Activated T-helper 1 cell treated with anti-CD3 and anti-CD28 coated beads, Interleukin-12 subunit alpha, Interleukin-12 subunit beta, Interleukin-2, Interleukin-4 antibody, amounts not matched to agents 30 ng/mL and 10 ng/mL and 1 ng/mL, durations not matched to agents 14 hours and 24 hours and 36 hours (primary cell): ENCODE data around the gene LYZL2. TPM values are rescaled to one million over a fixed set of nuclear protein-coding genes. Genes with fewer than 3 reads are reported as not detected.
"Not testable (repeated sequence)": the region's sequence is repeated elsewhere in the genome, so short reads cannot be mapped to it uniquely, and the experiment has no call there.

ENCODE experiments used
- DNase-seq: peaks from one replicate; pipeline ENCODE4 v3.0.0; 2021; ENCODE audit warnings: low spot score
- H3K27ac Mint-ChIP-seq: one replicate; pipeline ENCODE4 v1.8.0; 2021; ENCODE audit warnings: mild to moderate bottlenecking, mixed read lengths
- H3K27me3 Mint-ChIP-seq: one replicate; pipeline ENCODE4 v1.8.0; 2022; ENCODE audit warnings: mild to moderate bottlenecking, moderate library complexity, mixed read lengths; ENCODE audit not compliant: insufficient read depth
- H3K36me3 Mint-ChIP-seq: one replicate; pipeline ENCODE4 v1.8.0; 2021; ENCODE audit warnings: low read depth, mixed read lengths
- H3K4me1 Mint-ChIP-seq: one replicate; pipeline ENCODE4 v1.8.0; 2021; ENCODE audit warnings: low read depth, mixed read lengths
- H3K4me3 Mint-ChIP-seq: one replicate; pipeline ENCODE4 v1.8.0; 2021; ENCODE audit warnings: mild to moderate bottlenecking, moderate library complexity, mixed read lengths
- H3K9me3 Mint-ChIP-seq: one replicate; pipeline ENCODE4 v1.8.0; 2021; ENCODE audit warnings: mixed read lengths
- intact Hi-C: fragments of 100-400 bp; cut with micrococcal nuclease; formaldehyde crosslinking; loops from one replicate; pipeline ENCODE4 v1.15.1; 2024
- total RNA-seq: library from RNA; stranded (reverse); gene quantifications from 2 replicates; pipeline ENCODE4 v1.2.3, GENCODE V29; 2022

LYZL2 gene
- not detected in 2 replicates for total RNA-seq

GRCh38 chr10:30629653-30630052 is at the start of gene LYZL2:
TSS of gene LYZL2 (minus strand) at chr10:30629753. CDS start at chr10:30626915, 2,838 bp downstream.
- no peak within 1 kb of the TSS for H3K27ac Mint-ChIP-seq
- H3K4me1 Mint-ChIP-seq: no peaks in the 10 kb centered on the region
- H3K4me3 Mint-ChIP-seq: no peak within 1 kb of the TSS
- H3K9me3 Mint-ChIP-seq: no peaks in the 10 kb centered on the region
- H3K36me3 Mint-ChIP-seq: no peaks in the 10 kb centered on the region
- intact Hi-C loops: no loop called here
- no peak for DNase-seq
- peaks cover 22% of the 10 kb centered on the region for H3K27me3 Mint-ChIP-seq

DNA sequence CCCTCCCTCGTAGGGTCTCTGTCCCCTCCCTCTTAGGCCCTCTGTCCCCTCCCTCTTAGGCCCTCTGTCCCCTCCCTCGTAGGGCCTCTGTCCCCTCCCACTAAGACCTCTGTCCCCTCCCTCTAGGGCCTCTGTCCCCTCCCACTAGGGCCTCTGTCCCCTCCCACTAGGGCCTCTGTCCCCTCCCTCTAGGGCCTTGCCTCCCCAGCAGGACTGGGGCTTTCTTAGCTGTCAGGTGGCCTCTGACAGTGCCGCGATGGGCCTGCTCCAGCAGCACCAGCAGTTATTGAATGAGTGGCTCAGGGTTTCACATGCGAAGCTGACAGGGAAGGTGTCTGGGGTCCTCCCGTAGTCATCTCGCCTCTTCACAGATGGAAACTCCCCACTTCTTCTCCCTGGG is 48.1 kb upstream of the LYZL2 start:
- not testable (repeated sequence) for H3K36me3 Mint-ChIP-seq

GRCh38 chr10:30677146-30677545 is 47.6 kb upstream of the LYZL2 start:
- H3K36me3 Mint-ChIP-seq, H3K27ac Mint-ChIP-seq, DNase-seq, intact Hi-C loops, H3K27me3 Mint-ChIP-seq, H3K4me3 Mint-ChIP-seq: not testable (repeated sequence)
- Mint-ChIP-seq H3K9me3 (peaks cover 17% of the 10 kb centered on the region), H3K4me1 (peaks cover 13% of the 10 kb centered on the region)

More for the DNA sequence above, 48.1 kb upstream of the LYZL2 start:
- H3K27me3 Mint-ChIP-seq, DNase-seq, intact Hi-C loops, H3K27ac Mint-ChIP-seq, H3K4me3 Mint-ChIP-seq: not testable (repeated sequence)
- peaks cover 19% of the 10 kb centered on the region for H3K9me3 Mint-ChIP-seq
- H3K4me1 Mint-ChIP-seq: peaks cover 17% of the 10 kb centered on the region

GRCh38 chr10:30675791-30676718 is 46.5 kb upstream of the LYZL2 start:
- Mint-ChIP-seq H3K9me3 (peaks cover 12% of the 10 kb centered on the region), H3K36me3 (peaks cover 2% of the 10 kb centered on the region), H3K4me3 (no peak overlapping the region), H3K27me3 (peaks cover 8% of the 10 kb centered on the region), H3K27ac (no peak overlapping the region), H3K4me1 (peaks cover 4% of the 10 kb centered on the region)
- intact Hi-C loops: no loop called here
- DNase-seq: no peak

- Mint-ChIP-seq H3K4me3 (no peak overlapping the region), H3K27me3 (peaks cover 11% of the 10 kb centered on the region), H3K4me1 (peaks cover 9% of the 10 kb centered on the region), H3K36me3 (no peaks in the 10 kb centered on the region), H3K9me3 (peaks cover 5% of the 10 kb centered on the region), H3K27ac (no peak overlapping the region)
- intact Hi-C loops: no loop called here
- no peak for DNase-seq
Measured at GRCh38 chr10:30674796-30675195, 45.2 kb upstream of the LYZL2 start.

GRCh38 chr10:30673262-30673661 is 43.7 kb upstream of the LYZL2 start:
- H3K9me3 Mint-ChIP-seq, intact Hi-C loops, DNase-seq, H3K36me3 Mint-ChIP-seq, H3K4me1 Mint-ChIP-seq, H3K27ac Mint-ChIP-seq, H3K4me3 Mint-ChIP-seq: not testable (repeated sequence)
- H3K27me3 Mint-ChIP-seq: peaks cover 13% of the 10 kb centered on the region

DNA sequence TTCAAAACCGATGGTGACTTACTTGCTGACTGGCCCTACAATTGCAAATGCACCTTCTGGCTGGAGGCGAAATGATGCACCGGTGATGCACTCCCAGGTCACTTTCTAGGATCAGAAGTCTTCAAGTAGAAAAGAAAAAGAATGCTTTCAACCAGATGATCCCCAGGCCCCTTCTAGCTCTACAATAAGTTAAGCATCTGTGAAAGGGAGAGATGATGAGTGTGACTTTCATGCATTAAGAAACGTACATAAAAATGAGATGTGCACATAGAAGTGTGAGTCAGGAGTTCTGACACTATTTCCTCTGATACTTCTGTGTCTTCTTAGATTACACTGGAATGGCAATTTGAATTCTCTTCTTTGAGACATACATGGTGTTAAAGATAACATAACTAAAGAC is 42.8 kb upstream of the LYZL2 start:
- DNase-seq, H3K4me1 Mint-ChIP-seq, intact Hi-C loops, H3K4me3 Mint-ChIP-seq, H3K9me3 Mint-ChIP-seq, H3K27ac Mint-ChIP-seq, H3K36me3 Mint-ChIP-seq: not testable (repeated sequence)
- peaks cover 13% of the 10 kb centered on the region for H3K27me3 Mint-ChIP-seq

DNA sequence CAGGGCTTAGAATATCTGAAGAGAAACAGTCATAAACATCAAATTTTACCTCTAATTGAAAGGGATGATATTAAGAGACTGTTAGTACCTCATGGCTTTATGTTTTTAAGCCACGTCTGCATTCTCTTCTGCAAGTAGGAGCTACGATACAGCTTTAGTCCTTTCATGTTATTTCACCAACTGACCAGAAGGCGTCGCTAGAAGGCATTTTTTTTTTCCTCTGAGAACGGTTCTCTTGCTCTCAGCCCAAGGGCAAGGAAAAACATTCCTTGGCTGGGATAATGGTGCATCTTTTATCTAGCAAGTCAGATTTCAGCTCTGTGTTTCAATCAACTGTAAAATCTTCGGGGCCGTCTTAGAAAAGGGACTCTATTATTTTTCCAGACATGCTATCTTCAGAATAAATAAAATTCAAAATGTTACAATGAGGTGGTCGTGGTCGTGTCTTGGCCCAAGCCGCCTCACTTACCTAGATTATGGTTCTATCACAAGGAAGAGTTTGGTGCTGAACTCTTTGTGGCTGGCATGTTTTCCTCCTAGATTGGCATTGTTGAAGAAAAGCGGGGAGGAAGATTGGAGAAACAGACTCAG is 41.6 kb upstream of the LYZL2 start:
- peaks cover 16% of the 10 kb centered on the region for H3K27me3 Mint-ChIP-seq
- DNase-seq: peak; percentile 35
- H3K9me3 Mint-ChIP-seq: no peaks in the 10 kb centered on the region
- peaks cover 9% of the 10 kb centered on the region for H3K4me1 Mint-ChIP-seq
- intact Hi-C loops: loop anchor here (1.0 to 2.0 kb wide), 4 partner anchors 11 to 1137 kb away; no protein-coding TSS in a partner anchor
- H3K27ac Mint-ChIP-seq: no peak overlapping the region
- peak overlapping the region; percentile 43 for H3K4me3 Mint-ChIP-seq
- no peaks in the 10 kb centered on the region for H3K36me3 Mint-ChIP-seq

DNA sequence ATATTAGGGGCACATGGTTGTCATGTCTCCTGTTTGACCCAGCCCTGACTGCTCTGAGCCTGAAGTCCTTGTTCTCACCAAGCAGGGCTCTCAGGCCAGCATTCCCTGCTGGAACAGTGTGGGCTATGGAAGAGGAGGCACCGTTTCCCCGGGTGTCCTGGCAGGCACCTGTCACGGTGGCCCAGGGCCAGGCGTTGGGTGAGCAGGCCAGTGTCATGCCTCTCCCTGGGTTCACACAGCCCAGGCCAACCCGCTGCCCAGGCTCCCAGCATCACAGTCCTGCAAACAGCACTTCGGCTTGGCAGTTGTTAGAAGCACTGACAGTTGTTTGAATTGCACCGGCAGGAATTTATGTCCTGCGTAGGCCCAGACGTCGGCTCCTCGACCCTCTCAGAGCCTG is 38.4 kb upstream of the LYZL2 start:
- H3K36me3 Mint-ChIP-seq, H3K9me3 Mint-ChIP-seq, intact Hi-C loops, H3K4me1 Mint-ChIP-seq, H3K4me3 Mint-ChIP-seq, H3K27ac Mint-ChIP-seq, DNase-seq: not testable (repeated sequence)
- H3K27me3 Mint-ChIP-seq: peaks cover 14% of the 10 kb centered on the region

DNA sequence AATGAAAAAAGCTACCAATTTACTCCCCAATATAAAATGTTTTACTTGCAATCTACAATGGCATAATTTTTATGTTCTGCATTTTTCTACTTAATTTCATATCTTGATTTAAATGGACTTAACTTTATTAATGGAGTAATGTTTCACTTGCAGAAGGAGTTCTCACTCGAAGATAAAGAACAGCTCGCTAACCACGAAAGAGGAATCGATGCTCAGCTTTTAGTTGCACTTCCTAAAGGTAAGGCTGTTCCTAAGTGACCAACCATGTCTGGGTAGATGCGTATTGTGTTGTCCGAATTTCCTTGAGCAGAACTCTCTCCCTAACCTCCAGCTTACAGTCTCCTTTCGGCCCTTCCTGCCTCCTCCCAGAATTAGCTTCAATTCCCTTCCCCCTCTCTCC is 33.9 kb upstream of the LYZL2 start:
- H3K4me3 Mint-ChIP-seq, H3K36me3 Mint-ChIP-seq, H3K4me1 Mint-ChIP-seq, DNase-seq, H3K9me3 Mint-ChIP-seq, H3K27ac Mint-ChIP-seq, intact Hi-C loops: not testable (repeated sequence)
- peaks cover 21% of the 10 kb centered on the region for H3K27me3 Mint-ChIP-seq

DNA sequence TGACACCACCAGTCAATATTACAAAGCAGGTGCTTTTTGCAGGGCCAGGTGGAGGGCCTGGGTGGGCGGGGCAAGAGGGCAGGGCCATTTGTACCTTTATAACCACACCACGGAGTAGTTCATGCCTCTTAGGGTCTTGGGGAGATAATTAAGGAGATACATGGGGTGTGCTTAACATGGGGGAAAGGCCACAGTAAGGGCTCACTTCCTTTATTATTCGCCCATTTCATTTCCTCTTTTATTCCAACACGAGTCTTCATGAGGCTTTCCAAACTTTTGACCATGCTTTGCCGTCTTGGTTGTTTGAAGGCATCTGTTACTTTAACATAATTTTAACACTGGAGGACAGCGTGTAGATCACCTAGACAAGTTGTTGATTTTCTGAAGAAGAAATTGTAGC is 33.3 kb upstream of the LYZL2 start:
- Mint-ChIP-seq H3K4me1 (no peaks in the 10 kb centered on the region), H3K36me3 (no peaks in the 10 kb centered on the region), H3K9me3 (no peaks in the 10 kb centered on the region), H3K27ac (no peak overlapping the region), H3K27me3 (peaks cover 24% of the 10 kb centered on the region), H3K4me3 (no peak overlapping the region)
- intact Hi-C loops: no loop called here
- no peak for DNase-seq

- H3K4me3 Mint-ChIP-seq, H3K27ac Mint-ChIP-seq, H3K9me3 Mint-ChIP-seq, H3K36me3 Mint-ChIP-seq, DNase-seq, H3K4me1 Mint-ChIP-seq, intact Hi-C loops: not testable (repeated sequence)
- peaks cover 41% of the 10 kb centered on the region for H3K27me3 Mint-ChIP-seq
Measured at GRCh38 chr10:30660314-30660713, 30.8 kb upstream of the LYZL2 start.

GRCh38 chr10:30656233-30656632 is 26.7 kb upstream of the LYZL2 start:
- Mint-ChIP-seq H3K36me3 (no peaks in the 10 kb centered on the region), H3K27me3 (peaks cover 51% of the 10 kb centered on the region), H3K4me1 (peaks cover 8% of the 10 kb centered on the region), H3K27ac (no peak overlapping the region), H3K4me3 (no peak overlapping the region), H3K9me3 (no peaks in the 10 kb centered on the region)
- no peak for DNase-seq
- intact Hi-C loops: no loop called here
